Inferior parietal cortex (tissue), 1 donor: ENCODE results near the gene ONECUT1.

Experiments
- DNase-seq: peaks from one replicate; pipeline ENCODE4 v3.0.0-alpha.2; 2016; ENCODE audit errors: extremely low spot score

ONECUT1 gene

GRCh38 chr15:52731732-52732470 is 58.2 kb downstream of the ONECUT1 start:
- DNase-seq, result no peak

GRCh38 chr15:52731004-52731403 is 59.1 kb downstream of the ONECUT1 start:
- no peak for DNase-seq

GRCh38 chr15:52730594-52730993 is 59.5 kb downstream of the ONECUT1 start:
- DNase-seq, result no peak

- DNase-seq, result no peak
Observed at GRCh38 chr15:52730173-52730572, 60.0 kb downstream of the ONECUT1 start.

GRCh38 chr15:52728899-52729298 is 61.2 kb downstream of the ONECUT1 start:
- no peak for DNase-seq

GRCh38 chr15:52727815-52728214 is 62.3 kb downstream of the ONECUT1 start:
- no peak for DNase-seq

GRCh38 chr15:52726195-52726594 is 63.9 kb downstream of the ONECUT1 start:
- no peak for DNase-seq

GRCh38 chr15:52718551-52718950 is 71.6 kb downstream of the ONECUT1 start:
- DNase-seq, result no peak

- DNase-seq, result no peak
Observed at GRCh38 chr15:52717924-52718323, 72.2 kb downstream of the ONECUT1 start.

GRCh38 chr15:52717481-52717880 is 72.7 kb downstream of the ONECUT1 start:
- DNase-seq, result no peak

GRCh38 chr15:52716536-52716935 is 73.6 kb downstream of the ONECUT1 start:
- no peak for DNase-seq

- no peak for DNase-seq
Observed at GRCh38 chr15:52715411-52715810, 74.7 kb downstream of the ONECUT1 start.

GRCh38 chr15:52714968-52715367 is 75.2 kb downstream of the ONECUT1 start:
- no peak for DNase-seq

GRCh38 chr15:52710708-52711389 is 79.3 kb downstream of the ONECUT1 start:
- no peak for DNase-seq

GRCh38 chr15:52710050-52710707 is 80.0 kb downstream of the ONECUT1 start:
- no peak for DNase-seq

GRCh38 chr15:52709187-52709981 is 80.8 kb downstream of the ONECUT1 start:
- no peak for DNase-seq
